HL-60 (cell line): ENCODE results near the gene LINGO3.

Experiments used
- DNase-seq, 2 experiments: peaks; one replicate each; pipeline ENCODE4 v3.0.0-alpha.2; 2010 to 2020; ENCODE audit warnings: low read depth in 1 of 2, low spot score in 1 of 2
- H3K27ac ChIP-seq: fragments of 250-450 bp; sonication (Bioruptor Pico); replicated peaks from 2 replicates; pipeline ENCODE4 v1.5.1; 2020; ENCODE audit warnings: mild to moderate bottlenecking, moderate library complexity
- H3K27me3 ChIP-seq: fragments of 250-450 bp; sonication (Bioruptor Pico); 2 replicates; pipeline ENCODE4 v1.5.1; 2021; ENCODE audit warnings: mild to moderate bottlenecking, moderate library complexity; ENCODE audit not compliant: insufficient read depth, poor library complexity, severe bottlenecking
- H3K4me3 ChIP-seq: replicated peaks from 2 replicates; pipeline ENCODE4 v1.5.1; 2011; ENCODE audit warnings: mild to moderate bottlenecking, control low read depth, low read length; ENCODE audit not compliant: insufficient read depth
- GABPA ChIP-seq: IDR thresholded peaks from 2 replicates; pipeline ENCODE4 v1.6.1; 2012; ENCODE audit warnings: low read depth
- POLR2AphosphoS5 ChIP-seq: IDR thresholded peaks from 2 replicates; pipeline ENCODE4 v1.6.1; 2012; ENCODE audit warnings: low read depth
- SPI1 ChIP-seq: IDR thresholded peaks from 2 replicates; pipeline ENCODE4 v1.6.1; 2012; ENCODE audit warnings: low read depth, mild to moderate bottlenecking, borderline replicate concordance
- TF ChIP-seq, protein P1 (sequence below): IDR thresholded peaks from one replicate; pipeline ENCODE4 v1.5.1; 2011; ENCODE audit warnings: low read length, control low read depth, inconsistent platforms; ENCODE audit not compliant: insufficient read depth
- TF ChIP-seq, protein P2 (sequence below): IDR thresholded peaks from 2 replicates; pipeline ENCODE4 v1.6.1; 2012; ENCODE audit warnings: low read depth; ENCODE audit not compliant: insufficient replicate concordance

Gene LINGO3

DNA sequence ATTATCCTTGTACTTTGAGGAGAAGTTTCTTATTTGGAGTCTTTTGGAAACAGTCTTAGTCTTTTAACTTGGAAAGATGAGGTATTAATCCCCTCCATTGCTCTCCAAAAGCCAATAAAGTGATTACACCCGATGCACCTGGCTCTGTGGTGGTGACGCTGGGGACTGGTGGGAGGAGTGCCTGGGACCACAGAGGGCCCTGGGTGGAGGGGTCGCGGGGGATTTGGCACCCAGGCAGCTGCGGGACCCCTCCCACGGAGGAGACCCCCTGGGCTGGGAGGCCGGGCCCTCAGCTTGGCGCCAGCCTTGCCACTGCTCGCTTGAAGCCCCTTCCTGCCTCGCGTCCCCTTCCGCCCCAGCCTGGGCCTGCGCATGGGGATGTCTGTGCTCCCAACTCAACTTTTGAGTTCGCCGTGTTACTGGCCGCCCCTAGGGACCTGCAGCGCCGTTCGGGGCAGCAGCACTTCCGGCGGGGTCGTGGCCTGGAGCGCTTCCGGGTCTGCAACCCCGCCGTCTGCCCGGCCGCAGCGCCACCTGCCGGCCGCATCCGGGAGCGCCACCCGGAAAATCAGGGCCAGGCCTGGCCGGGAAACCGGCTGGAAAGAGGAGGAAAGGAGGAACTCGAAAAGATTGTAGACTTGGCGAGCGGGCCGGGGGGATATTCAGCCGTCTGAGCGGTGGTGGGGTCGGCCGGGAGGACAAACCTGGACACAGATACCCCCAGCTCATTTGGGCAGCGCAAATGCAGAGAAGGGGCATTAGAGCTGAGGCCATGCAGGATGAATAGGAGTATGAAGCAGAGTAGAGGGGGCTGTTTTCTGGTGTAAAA is 34.4 kb downstream of the LINGO3 start:
- peak overlapping the region; percentile 98 for H3K4me3 ChIP-seq
- H3K27me3 ChIP-seq: no peaks in the 10 kb centered on the region
- TF ChIP-seq GABPA: peak; percentile 96
- TF ChIP-seq, protein P1, sequence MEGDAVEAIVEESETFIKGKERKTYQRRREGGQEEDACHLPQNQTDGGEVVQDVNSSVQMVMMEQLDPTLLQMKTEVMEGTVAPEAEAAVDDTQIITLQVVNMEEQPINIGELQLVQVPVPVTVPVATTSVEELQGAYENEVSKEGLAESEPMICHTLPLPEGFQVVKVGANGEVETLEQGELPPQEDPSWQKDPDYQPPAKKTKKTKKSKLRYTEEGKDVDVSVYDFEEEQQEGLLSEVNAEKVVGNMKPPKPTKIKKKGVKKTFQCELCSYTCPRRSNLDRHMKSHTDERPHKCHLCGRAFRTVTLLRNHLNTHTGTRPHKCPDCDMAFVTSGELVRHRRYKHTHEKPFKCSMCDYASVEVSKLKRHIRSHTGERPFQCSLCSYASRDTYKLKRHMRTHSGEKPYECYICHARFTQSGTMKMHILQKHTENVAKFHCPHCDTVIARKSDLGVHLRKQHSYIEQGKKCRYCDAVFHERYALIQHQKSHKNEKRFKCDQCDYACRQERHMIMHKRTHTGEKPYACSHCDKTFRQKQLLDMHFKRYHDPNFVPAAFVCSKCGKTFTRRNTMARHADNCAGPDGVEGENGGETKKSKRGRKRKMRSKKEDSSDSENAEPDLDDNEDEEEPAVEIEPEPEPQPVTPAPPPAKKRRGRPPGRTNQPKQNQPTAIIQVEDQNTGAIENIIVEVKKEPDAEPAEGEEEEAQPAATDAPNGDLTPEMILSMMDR: peak; percentile 49
- peak; percentile 44 for TF ChIP-seq SPI1
- TF ChIP-seq POLR2AphosphoS5: peak; percentile 97
- TF ChIP-seq, protein P2, sequence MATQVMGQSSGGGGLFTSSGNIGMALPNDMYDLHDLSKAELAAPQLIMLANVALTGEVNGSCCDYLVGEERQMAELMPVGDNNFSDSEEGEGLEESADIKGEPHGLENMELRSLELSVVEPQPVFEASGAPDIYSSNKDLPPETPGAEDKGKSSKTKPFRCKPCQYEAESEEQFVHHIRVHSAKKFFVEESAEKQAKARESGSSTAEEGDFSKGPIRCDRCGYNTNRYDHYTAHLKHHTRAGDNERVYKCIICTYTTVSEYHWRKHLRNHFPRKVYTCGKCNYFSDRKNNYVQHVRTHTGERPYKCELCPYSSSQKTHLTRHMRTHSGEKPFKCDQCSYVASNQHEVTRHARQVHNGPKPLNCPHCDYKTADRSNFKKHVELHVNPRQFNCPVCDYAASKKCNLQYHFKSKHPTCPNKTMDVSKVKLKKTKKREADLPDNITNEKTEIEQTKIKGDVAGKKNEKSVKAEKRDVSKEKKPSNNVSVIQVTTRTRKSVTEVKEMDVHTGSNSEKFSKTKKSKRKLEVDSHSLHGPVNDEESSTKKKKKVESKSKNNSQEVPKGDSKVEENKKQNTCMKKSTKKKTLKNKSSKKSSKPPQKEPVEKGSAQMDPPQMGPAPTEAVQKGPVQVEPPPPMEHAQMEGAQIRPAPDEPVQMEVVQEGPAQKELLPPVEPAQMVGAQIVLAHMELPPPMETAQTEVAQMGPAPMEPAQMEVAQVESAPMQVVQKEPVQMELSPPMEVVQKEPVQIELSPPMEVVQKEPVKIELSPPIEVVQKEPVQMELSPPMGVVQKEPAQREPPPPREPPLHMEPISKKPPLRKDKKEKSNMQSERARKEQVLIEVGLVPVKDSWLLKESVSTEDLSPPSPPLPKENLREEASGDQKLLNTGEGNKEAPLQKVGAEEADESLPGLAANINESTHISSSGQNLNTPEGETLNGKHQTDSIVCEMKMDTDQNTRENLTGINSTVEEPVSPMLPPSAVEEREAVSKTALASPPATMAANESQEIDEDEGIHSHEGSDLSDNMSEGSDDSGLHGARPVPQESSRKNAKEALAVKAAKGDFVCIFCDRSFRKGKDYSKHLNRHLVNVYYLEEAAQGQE: no peak
- H3K27ac ChIP-seq: peak overlapping the region; percentile 97
- DNase-seq: peak; percentile 85 to 90

DNA sequence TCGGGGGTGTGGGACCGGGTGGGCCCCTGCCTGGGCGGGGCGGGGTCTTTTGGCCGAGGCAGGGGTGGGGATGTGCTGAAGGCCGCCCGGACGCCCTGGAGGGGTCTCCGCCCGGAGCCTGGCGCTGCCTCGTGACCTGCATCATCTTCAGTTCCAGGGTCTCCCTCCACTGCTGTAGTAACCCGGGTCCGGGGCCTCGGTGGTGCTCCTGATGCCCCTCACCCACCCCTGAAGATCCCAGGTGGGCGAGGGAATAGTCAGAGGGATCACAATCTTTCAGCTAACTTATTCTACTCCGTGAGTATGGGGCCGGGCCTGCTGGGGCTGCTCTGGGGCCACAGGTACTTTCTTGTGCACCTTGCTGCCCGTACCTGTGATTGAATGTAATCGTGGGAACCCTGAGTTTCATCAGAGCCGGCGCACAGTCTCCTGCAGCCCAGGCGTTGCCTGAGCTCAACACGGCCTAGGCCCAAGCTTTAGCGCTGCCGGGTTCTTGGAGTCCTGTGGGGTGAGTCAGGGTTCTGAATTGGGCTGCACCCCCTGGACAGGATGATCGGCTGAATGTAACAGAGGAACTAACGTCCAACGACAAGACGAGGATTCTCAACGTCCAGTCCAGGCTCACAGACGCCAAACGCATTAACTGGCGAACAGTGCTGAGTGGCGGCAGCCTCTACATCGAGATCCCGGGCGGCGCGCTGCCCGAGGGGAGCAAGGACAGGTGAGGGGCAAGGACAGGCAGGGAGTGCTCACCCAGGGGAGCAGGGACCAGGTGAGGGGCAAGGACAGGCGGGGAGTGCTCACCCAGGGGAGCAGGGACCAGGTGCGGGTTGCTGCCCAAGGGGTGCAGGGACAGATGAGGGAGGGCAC is 36.5 kb downstream of the LINGO3 start:
- DNase-seq: peak in 1 of 2 experiments; percentile 41
- H3K4me3 ChIP-seq: peak overlapping the region; percentile 98
- H3K27me3 ChIP-seq: no peaks in the 10 kb centered on the region
- H3K27ac ChIP-seq: peak overlapping the region; percentile 97
- TF ChIP-seq GABPA (no peak), SPI1 (no peak), POLR2AphosphoS5 (no peak)
- TF ChIP-seq, protein P1: no peak
- TF ChIP-seq, protein P2: no peak

DNA sequence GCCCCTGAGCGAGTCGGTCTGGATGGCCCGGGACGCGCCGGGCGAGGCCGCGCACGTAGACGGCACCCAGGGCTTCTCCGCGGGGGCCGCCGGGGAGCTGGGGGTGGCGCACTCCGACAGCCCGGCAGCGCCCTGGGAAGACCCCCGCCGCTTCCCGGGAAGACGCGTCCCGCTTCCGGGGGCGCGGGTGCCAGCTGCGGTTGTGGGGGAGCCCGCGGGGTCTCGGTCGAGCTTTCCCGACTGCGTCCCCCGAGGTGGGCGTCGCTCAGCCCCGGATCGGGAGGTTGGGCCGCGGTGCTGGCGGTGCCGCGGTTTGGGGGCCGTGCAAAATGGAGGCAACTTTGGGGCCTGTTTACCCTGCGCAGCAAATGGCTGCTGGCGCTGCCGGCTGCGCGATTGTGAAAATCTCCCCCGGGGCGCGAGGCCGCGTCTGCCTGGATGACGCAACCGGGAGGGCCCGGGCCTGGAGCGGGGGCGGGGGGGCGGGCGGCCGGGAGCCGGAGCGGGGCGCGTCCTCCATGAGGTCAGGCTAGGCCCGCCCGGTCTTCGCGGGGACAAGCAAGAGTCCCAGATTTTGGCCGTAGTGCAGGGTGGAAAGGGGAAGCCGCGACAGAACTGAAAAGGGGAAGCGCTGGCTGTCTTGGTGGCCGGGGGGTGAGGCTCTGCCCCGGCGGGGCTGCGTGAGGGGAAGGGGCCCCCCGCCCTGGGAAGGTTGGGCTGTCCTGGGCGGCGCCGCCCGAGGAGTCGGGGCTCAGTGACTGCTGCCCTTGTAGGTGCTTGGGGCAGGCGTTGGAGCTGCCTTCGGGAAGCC is 37.3 kb downstream of the LINGO3 start:
- peak; percentile 92 to 98 for DNase-seq
- Histone ChIP-seq H3K27me3 (no peaks in the 10 kb centered on the region), H3K4me3 (peak overlapping the region; percentile 98), H3K27ac (peak overlapping the region; percentile 97)
- TF ChIP-seq POLR2AphosphoS5: peak; percentile 65; the same call in 1 of the 2 replicates
- peak; percentile 100 for TF ChIP-seq SPI1
- TF ChIP-seq, protein P1: no peak
